Body of pancreas (tissue), 4 donors: ENCODE measurements around the gene IMP4. TPM values are rescaled to one million over a fixed set of nuclear protein-coding genes. Genes with fewer than 3 reads are reported as not detected.

Source experiments
- ATAC-seq: fragments of 150-250 bp; one replicate; pipeline ENCODE4 v1.9.1; 2016
- DNase-seq, 4 donors: peaks; one replicate each; pipeline ENCODE4 v3.0.0-alpha.2; 2019
- H3K27ac ChIP-seq, 4 donors: fragments of 200-600 bp; sonication (generic); 1 replicate in 3 of 4; 2 replicates in 1 of 4; pipeline versions ENCODE4 v1.5.1 to v1.6.1; 2016 to 2019; ENCODE audit warnings: mild to moderate bottlenecking in 1 of 4, mixed read lengths in 1 of 4, moderate library complexity in 1 of 4
- H3K27me3 ChIP-seq, 2 donors: fragments of 200-600 bp; sonication (generic); one replicate each; pipeline ENCODE4 v1.6.0; 2016; ENCODE audit warnings: mild to moderate bottlenecking in 1 of 2
- H3K36me3 ChIP-seq, 2 donors: fragments of 200-600 bp; sonication (generic); replicated peaks in 1 of 2; 2 replicates each; pipeline ENCODE4 v1.5.1; 2016; ENCODE audit warnings: low read depth in 2 of 2; ENCODE audit not compliant: insufficient read depth in 1 of 2
- H3K4me1 ChIP-seq: fragments of 200-600 bp; sonication (generic); one replicate; pipeline ENCODE4 v1.6.0; 2016
- H3K4me3 ChIP-seq, 2 donors: fragments of 200-600 bp; sonication (generic); 1 replicate in 1 of 2; 2 replicates in 1 of 2; pipeline ENCODE4 v1.5.1; 2016 to 2019
- H3K9me3 ChIP-seq, 3 donors: fragments of 200-600 bp; sonication (generic); 1 replicate in 2 of 3; 2 replicates in 1 of 3; pipeline ENCODE4 v1.5.1; 2016
- CTCF ChIP-seq, 7 experiments: fragments of 450-650 bp in 4 of 7; fragments of 200-600 bp in 3 of 7; sonication (generic) in 3 of 7; IDR thresholded peaks; one replicate each; pipeline ENCODE4 v1.5.1; 2016 to 2019; ENCODE audit warnings: antibody characterized with exemption in 7 of 7
- POLR2A ChIP-seq, 3 donors: fragments of 450-650 bp; IDR thresholded peaks; one replicate each; pipeline ENCODE4 v1.6.1; 2016; ENCODE audit warnings: antibody characterized with exemption in 3 of 3, mild to moderate bottlenecking in 2 of 3
- WGBS, 2 donors: methylation state at CpG; one replicate each; pipeline ENCODE4 v1.1.5; 2017; 5-methylcytosine and 5-hydroxymethylcytosine counted together
- intact Hi-C: fragments of 100-400 bp; cut with DNase I; formaldehyde crosslinking; loops from one replicate; pipeline ENCODE4 v1.15.1; 2023
- total RNA-seq, 2 donors: library from RNA; depleted of rRNA; stranded (reverse); fragments of >200 nt; gene quantifications; one replicate each; pipeline ENCODE4 v1.1.0, GENCODE V29; 2016

Gene IMP4
- total RNA-seq, 2 donors from 2014 or later = 77.5 to 78.1 TPM

DNA sequence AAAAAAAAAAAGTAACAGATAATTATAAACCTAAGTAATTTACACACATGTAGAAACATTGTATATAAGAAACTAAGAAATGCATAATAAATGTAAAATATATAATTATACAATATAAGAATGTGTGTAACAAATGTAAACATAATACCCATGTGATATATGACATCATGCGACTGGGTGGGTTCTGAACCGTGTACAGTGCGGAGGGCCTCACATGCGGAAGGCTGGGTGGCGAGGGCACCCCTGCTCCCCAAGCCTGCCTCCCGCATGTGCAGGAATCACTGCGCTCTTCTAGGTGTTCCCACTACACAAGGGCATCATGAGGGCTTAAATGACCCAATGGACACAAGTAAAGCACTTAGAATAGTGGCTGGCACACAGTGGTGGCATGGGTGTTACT is 15.2 kb downstream of the IMP4 start:
- no peak for TF ChIP-seq CTCF (IDR thresholded peaks at IDR 0.05)
- no peak for TF ChIP-seq POLR2A (IDR thresholded peaks at IDR 0.05)
- DNase-seq (no peak), ATAC-seq (no peak)
- intact Hi-C loops = no loop called here
- Histone ChIP-seq H3K4me3 (no peak overlapping the region), H3K9me3 (no peaks in the 10 kb centered on the region), H3K27ac (no peak overlapping the region), H3K4me1 (peaks cover 36% of the 10 kb centered on the region), H3K36me3 (no peaks in the 10 kb centered on the region), H3K27me3 (no peaks in the 10 kb centered on the region)
- WGBS, 2 donors = 91 to 94% methylated on average over 7 of the region's 7 CpGs

DNA sequence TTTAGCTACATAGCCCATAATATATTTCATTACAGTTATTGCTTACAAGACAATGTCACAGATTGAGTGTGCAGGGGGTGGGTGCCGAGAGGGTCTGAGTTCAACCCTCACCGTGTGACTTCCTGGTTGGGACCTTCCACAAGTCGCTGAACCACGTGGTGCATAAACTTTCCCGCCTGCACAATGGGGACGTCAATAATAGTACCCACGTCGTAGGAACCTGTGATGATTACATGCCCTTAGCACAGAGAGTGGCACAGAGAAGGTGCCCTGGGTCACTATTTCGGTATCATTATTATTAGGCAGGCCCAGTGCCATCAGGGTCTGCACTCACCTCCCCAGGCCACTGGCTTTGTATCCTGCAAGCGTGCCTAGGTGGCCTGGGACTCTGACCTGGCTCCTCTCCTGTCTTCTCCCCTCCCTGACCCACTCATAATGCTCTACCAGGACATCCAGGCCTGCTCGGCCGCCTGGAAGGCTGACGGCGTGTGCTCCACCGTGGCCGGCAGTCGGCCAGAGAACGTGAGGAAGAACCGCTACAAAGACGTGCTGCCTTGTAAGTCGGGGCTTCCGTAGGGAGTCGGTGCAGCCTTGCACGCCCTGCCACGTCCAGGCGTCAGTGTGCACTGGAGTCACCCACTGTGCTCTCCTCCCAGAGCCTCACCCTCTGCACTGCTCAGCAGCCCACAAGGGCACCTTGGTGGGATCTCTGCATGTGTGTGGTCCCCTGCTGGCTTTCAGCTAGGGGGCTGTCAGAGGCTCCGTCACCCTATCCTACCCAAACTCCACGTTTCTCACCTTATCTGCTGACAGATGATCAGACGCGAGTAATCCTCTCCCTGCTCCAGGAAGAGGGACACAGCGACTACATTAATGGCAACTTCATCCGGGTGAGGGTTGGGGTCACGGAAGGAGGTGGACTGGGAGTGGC is 16.0 kb downstream of the IMP4 start:
- no peak for ATAC-seq
- WGBS, 2 donors = 92% methylated on average over 24 to 33 of the region's 33 CpGs
- TF ChIP-seq POLR2A (IDR thresholded peaks at IDR 0.05) (no peak), CTCF (IDR thresholded peaks at IDR 0.05) (no peak)

GRCh38 chr2:130359466-130359865 is 16.8 kb downstream of the IMP4 start:
- no peak for DNase-seq
- TF ChIP-seq CTCF (IDR thresholded peaks at IDR 0.05) (no peak), POLR2A (IDR thresholded peaks at IDR 0.05) (no peak)
- H3K4me3 ChIP-seq = no peak overlapping the region
- no peak overlapping the region for H3K27ac ChIP-seq
- intact Hi-C loops = no loop called here
- peaks cover 20% of the 10 kb centered on the region for H3K4me1 ChIP-seq
- no peaks in the 10 kb centered on the region for H3K36me3 ChIP-seq
- WGBS, 2 donors = 74 to 79% methylated on average over 5 of the region's 5 CpGs
- no peak for ATAC-seq
- no peaks in the 10 kb centered on the region for H3K9me3 ChIP-seq
- no peaks in the 10 kb centered on the region for H3K27me3 ChIP-seq

More for the DNA sequence above, 16.0 kb downstream of the IMP4 start:
- Histone ChIP-seq H3K27ac (no peak overlapping the region), H3K27me3 (no peaks in the 10 kb centered on the region), H3K4me1 (peaks cover 27% of the 10 kb centered on the region), H3K36me3 (no peaks in the 10 kb centered on the region), H3K9me3 (no peaks in the 10 kb centered on the region), H3K4me3 (no peak overlapping the region)
- no peak for DNase-seq
- intact Hi-C loops = no loop called here

DNA sequence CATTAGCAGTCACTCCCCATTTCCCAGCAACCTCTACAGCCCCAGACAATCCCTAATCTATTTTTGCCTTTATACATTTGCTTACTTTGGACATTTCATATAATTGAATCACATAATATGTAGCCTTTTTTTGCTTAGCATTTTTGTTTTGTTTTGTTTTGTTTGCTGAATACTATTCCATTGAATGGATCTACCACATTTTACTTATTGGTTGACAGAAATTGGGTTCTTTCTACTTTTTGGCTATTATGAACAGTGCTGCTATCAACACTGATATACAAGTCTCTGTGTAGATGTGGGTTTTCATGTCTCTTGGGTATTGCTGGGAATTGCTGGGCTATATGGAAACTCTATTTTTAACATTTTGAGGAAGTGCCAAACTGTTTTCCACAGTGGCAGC is 20.8 kb downstream of the IMP4 start:
- no peak for DNase-seq

More for the DNA sequence above, 20.8 kb downstream of the IMP4 start:
- intact Hi-C loops = no loop called here
- Histone ChIP-seq H3K4me1 (no peaks in the 10 kb centered on the region), H3K9me3 (no peaks in the 10 kb centered on the region), H3K4me3 (no peak overlapping the region), H3K27ac (no peak overlapping the region), H3K27me3 (no peaks in the 10 kb centered on the region), H3K36me3 (no peaks in the 10 kb centered on the region)
- ATAC-seq = no peak
- TF ChIP-seq CTCF (IDR thresholded peaks at IDR 0.05) (no peak), POLR2A (IDR thresholded peaks at IDR 0.05) (no peak)
